DND-41 (cell line): ENCODE measurements around the gene HSCB.

Experiments
- CTCF ChIP-seq: IDR thresholded peaks from 2 replicates; pipeline ENCODE4 v1.5.1; 2012; ENCODE audit warnings: borderline replicate concordance, low read length, moderate library complexity, mild to moderate bottlenecking; ENCODE audit not compliant: poor library complexity, severe bottlenecking; ENCODE audit errors: extremely low read depth
- EZH2 ChIP-seq: IDR thresholded peaks from 3 replicates; pipeline ENCODE4 v1.6.1; 2012; ENCODE audit warnings: borderline replicate concordance, low read depth, mild to moderate bottlenecking, moderate library complexity, low read length, inconsistent platforms; ENCODE audit not compliant: severe bottlenecking

GRCh38 chr22:28737701-28738100 is 4.1 kb upstream of the HSCB start:
- TF ChIP-seq CTCF (no peak), EZH2 (no peak)
